Adrenal gland (tissue), 12 donors: ENCODE results near the gene PRSS56. TPM values are rescaled to one million over a fixed set of nuclear protein-coding genes. Genes with fewer than 3 reads are reported as not detected.

ENCODE experiments used
- DNase-seq, 7 donors: peaks; one replicate each; pipeline ENCODE4 v3.0.0-alpha.2; 2019 to 2020
- H3K27ac ChIP-seq, 5 donors: fragments of 200-600 bp; sonication (generic) in 4 of 5; 1 replicate in 3 of 5; 2 replicates in 2 of 5; pipeline versions ENCODE4 v1.5.1 to v1.8.0; 2016 to 2020; ENCODE audit warnings: mild to moderate bottlenecking in 1 of 5
- H3K27me3 ChIP-seq: fragments of 200-600 bp; 2 replicates; pipeline ENCODE4 v1.8.0; 2021
- H3K36me3 ChIP-seq, 2 donors: fragments of 200-600 bp; replicated peaks in 1 of 2; 1 replicate in 1 of 2; 2 replicates in 1 of 2; pipeline versions ENCODE4 v1.5.1 to v1.8.0; 2018 to 2022
- H3K4me1 ChIP-seq, 2 donors: fragments of 200-600 bp; replicated peaks in 1 of 2; 1 replicate in 1 of 2; 2 replicates in 1 of 2; pipeline versions ENCODE4 v1.5.1 to v1.8.0; 2018 to 2021
- H3K4me3 ChIP-seq, 4 donors: fragments of 200-600 bp; sonication (generic) in 3 of 4; one replicate each; pipeline ENCODE4 v1.5.1; 2016 to 2018
- H3K9me3 ChIP-seq, 3 donors: fragments of 200-600 bp; sonication (generic) in 1 of 3; replicated peaks in 1 of 3; 1 replicate in 2 of 3; 2 replicates in 1 of 3; pipeline versions ENCODE4 v1.5.1 to v1.8.0; 2016 to 2021
- CTCF ChIP-seq, 6 experiments: fragments of 450-650 bp in 4 of 6; fragments of 200-600 bp in 2 of 6; sonication (generic) in 1 of 6; IDR thresholded peaks; 1 replicate in 5 of 6; 2 replicates in 1 of 6; pipeline versions ENCODE4 v1.5.1 to v1.8.0; 2016 to 2021; ENCODE audit warnings: antibody characterized with exemption in 6 of 6, mild to moderate bottlenecking in 2 of 6, moderate library complexity in 1 of 6
- POLR2A ChIP-seq, 2 donors: fragments of 450-650 bp; IDR thresholded peaks; one replicate each; pipeline ENCODE4 v1.6.1; 2017; ENCODE audit warnings: antibody characterized with exemption in 2 of 2, mild to moderate bottlenecking in 2 of 2, moderate library complexity in 1 of 2
- WGBS, 4 donors: extraction: QIAGEN DNeasy Blood & Tissue Kit in 2 of 4; methylation state at CpG; one replicate each; pipeline versions ENCODE4 v1.1.5 to v1.1.7; 2013 to 2017; 5-methylcytosine and 5-hydroxymethylcytosine counted together
- intact Hi-C, 2 donors: fragments of 100-400 bp; cut with DNase I; formaldehyde crosslinking; loops; one replicate each; pipeline versions ENCODE4 v1.14.1 to v1.15.0; 2022 to 2023
- polyA plus RNA-seq, 3 donors: library from polyadenylated mRNA; stranded (reverse); fragments of 200-250 nt in 2 of 3; fragments of 350-450 nt in 1 of 3; fragmentation: Illumina TruSeq in 1 of 3; extraction: RNeasy Lipid Tissue Mini Kit (QIAGEN cat#74804) in 1 of 3; gene quantifications; one replicate each; pipeline ENCODE4 v1.2.3, GENCODE V29; 2013 to 2014
- total RNA-seq, 9 donors: library from RNA; depleted of rRNA in 4 of 9; stranded (reverse); fragments of >200 nt in 4 of 9; fragments of 120-200 nt in 1 of 9; fragmentation: NEBNext Ultra II Directional in 1 of 9; extraction: Animal tissue kit (Norgen Biotek cat#: 25700) in 1 of 9; gene quantifications; one replicate each; pipeline versions ENCODE4 v1.1.0 to v1.2.4, GENCODE V29; 2013 to 2023
- donor health status: healthy with polysubstance abuse.
- donor health status: Bipolar disorder and iron deficiency.
- donor health status: DM: yes; HTN: yes; CAD: no.
- donor health status: DM: no; HTN: no; CAD: no.
- donor health status: DM: no; HTN: no; CAD: no.
- donor health status: DM: yes; HTN: yes; CAD: no.

Gene PRSS56
- total and polyA plus RNA-seq, 12 donors = 0.06 to 0.28 (median 0.07) TPM; not detected in 9

- intact Hi-C loops = loop anchor here in 1 of 2 donors (10.0 kb wide), 1 partner anchor 192 kb away; no protein-coding TSS in a partner anchor
- Histone ChIP-seq H3K4me3 (no peak overlapping the region), H3K27ac (no peak overlapping the region), H3K27me3 (peaks cover 3% of the 10 kb centered on the region), H3K9me3 (no peaks in the 10 kb centered on the region), H3K36me3 (no peaks in the 10 kb centered on the region), H3K4me1 (peaks cover 0 to 10% of the 10 kb centered on the region in 2 donors)
- no peak for DNase-seq
- no peak for TF ChIP-seq CTCF (IDR thresholded peaks at IDR 0.05)
- TF ChIP-seq POLR2A (IDR thresholded peaks at IDR 0.05) = no peak
- WGBS, 4 donors = 84 to 92% (median 86%) methylated on average over 3 of the region's 3 CpGs
These were observed 3.6 kb upstream of the PRSS56 start for GRCh38 chr2:232516551-232516950.

DNA sequence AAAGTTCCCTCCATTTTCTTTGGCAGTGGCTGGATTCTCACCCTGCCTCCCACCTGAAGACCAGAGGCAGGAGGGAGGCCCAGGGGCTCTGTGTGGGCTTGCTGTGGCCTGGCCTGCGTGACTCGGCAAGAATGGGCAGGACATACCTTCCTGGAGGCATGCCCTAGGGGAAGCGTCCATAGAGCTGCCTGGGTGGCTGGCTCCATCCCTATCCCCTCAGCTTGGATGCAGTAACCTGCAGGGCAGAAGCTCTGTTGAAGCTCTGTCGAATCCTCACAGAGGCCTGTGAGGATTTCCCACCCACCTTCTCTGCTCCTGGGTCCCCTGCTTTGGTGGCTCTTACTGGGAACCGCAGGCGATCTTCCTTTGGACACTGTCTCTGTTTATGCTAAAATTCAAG is 1.3 kb upstream of the PRSS56 start:
- no peak for DNase-seq
- WGBS, 4 donors = 71 to 100% (median 81%) methylated on average over 2 to 6 of the region's 6 CpGs
- H3K27ac ChIP-seq = no peak overlapping the region
- H3K4me3 ChIP-seq = no peak overlapping the region
- peaks cover 0 to 18% of the 10 kb centered on the region in 2 donors for H3K4me1 ChIP-seq
- H3K36me3 ChIP-seq = no peaks in the 10 kb centered on the region
- H3K27me3 ChIP-seq = peaks cover 26% of the 10 kb centered on the region
- H3K9me3 ChIP-seq = no peaks in the 10 kb centered on the region
- intact Hi-C loops = loop anchor here in 1 of 2 donors (10.0 kb wide), 1 partner anchor 194 kb away; no protein-coding TSS in a partner anchor
- TF ChIP-seq CTCF (IDR thresholded peaks at IDR 0.05) (no peak), POLR2A (IDR thresholded peaks at IDR 0.05) (no peak)

- Histone ChIP-seq H3K4me1 (peaks cover 5 to 23% of the 10 kb centered on the region in 2 donors), H3K27ac (no peak overlapping the region), H3K36me3 (no peaks in the 10 kb centered on the region), H3K27me3 (peaks cover 36% of the 10 kb centered on the region), H3K9me3 (no peaks in the 10 kb centered on the region), H3K4me3 (no peak overlapping the region)
- intact Hi-C loops = loop anchor here (2.0 to 10.0 kb wide), 2 partner anchors 74 to 616 kb away; no protein-coding TSS in a partner anchor
- TF ChIP-seq POLR2A (IDR thresholded peaks at IDR 0.05) = no peak
- TF ChIP-seq CTCF (IDR thresholded peaks at IDR 0.05) = no peak
- DNase-seq = no peak
- 73 to 82% (median 77%) methylated on average over 13 to 15 of the region's 15 CpGs for WGBS, 4 donors
These were observed 301 bp downstream of the PRSS56 start for GRCh38 chr2:232520489-232520888.

DNA sequence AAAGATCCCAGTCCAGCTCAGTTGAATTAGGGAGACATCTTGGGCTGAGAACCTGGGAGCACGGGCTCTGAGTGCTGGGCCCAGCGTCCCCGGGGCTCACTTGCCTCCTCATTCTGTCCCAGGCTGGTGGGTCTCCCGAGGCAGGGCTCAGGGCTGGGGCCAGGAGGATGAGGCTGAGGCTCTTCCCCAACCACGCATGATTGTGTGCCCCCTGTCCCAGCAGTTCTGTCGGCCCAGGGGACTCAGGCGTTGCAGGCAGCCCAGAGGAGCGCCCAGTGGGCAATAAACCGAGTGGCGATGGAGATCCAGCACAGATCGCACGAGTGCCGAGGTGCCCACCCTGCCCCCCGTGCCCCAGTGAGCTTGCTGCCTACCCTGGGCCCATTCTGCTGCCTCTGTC is 910 bp downstream of the PRSS56 start:
- H3K4me3 ChIP-seq = no peak overlapping the region
- no peak for DNase-seq
- TF ChIP-seq POLR2A (IDR thresholded peaks at IDR 0.05) (no peak), CTCF (IDR thresholded peaks at IDR 0.05) (no peak)
- H3K27ac ChIP-seq = no peak overlapping the region
- 89 to 97% (median 94%) methylated on average over 5 to 14 of the region's 14 CpGs for WGBS, 4 donors
- peaks cover 36% of the 10 kb centered on the region for H3K27me3 ChIP-seq
- H3K36me3 ChIP-seq = no peaks in the 10 kb centered on the region
- peaks cover 7 to 23% of the 10 kb centered on the region in 2 donors for H3K4me1 ChIP-seq
- no peaks in the 10 kb centered on the region for H3K9me3 ChIP-seq
- intact Hi-C loops = loop anchor here (2.0 to 10.0 kb wide), 2 partner anchors 74 to 616 kb away; no protein-coding TSS in a partner anchor
